ENCODE measurements around the gene GOLGA8M. TPM values are rescaled to one million over a fixed set of nuclear protein-coding genes. Genes with fewer than 3 reads are reported as not detected.
"Not testable (repeated sequence)": the region's sequence is repeated elsewhere in the genome, so short reads cannot be mapped to it uniquely, and the experiment has no call there.

Gene GOLGA8M
- total and polyA plus RNA-seq, 2 of the 13 experiments (the other 11 are each of a cell fraction or from before 2014, with no cell fraction given): 0.66 TPM; not detected in 1

DNA sequence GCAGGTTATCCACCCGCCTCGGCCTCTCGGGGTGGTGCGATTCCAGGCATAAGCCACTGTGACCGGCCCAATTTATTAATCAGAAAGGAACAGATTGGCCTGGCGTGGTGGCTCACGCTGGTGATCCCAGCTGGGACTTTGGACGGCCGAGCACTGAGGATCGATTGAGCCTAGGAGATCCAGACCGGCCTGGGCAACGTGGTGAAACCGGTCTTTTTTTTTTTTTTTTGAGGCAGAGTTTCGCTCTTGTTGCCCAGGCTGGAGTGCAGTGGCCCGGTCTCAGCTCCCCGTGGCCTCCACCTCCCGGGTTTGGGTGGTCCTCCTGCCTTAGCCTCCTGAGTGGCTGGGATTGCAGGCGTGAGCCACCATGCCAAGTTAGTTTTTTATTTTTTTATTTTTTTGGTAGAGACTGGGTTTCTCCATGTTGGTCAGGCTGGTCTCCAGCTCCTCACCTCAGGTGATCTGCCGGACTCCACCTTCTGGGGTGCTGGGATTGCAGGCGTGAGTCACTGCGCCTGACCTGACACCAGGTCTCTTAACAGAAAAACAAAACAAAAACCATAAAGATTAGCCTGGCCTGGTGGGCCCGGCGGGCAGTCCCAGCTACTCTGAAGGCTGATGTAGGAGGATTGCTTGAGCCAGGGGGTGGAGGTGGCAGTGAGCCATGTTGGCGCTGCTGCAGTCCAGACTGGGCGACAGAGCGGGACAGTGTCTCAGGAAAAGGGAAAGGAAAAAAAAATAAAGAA is 18.0 kb downstream of the GOLGA8M start:
- ATAC-seq: peak; percentile 98
- intact Hi-C loops (cut with micrococcal nuclease; ENCODE audit: unreplicated experiment); H3K4me1 ChIP-seq (ENCODE audit: insufficient read depth, low read length); H3K36me3 ChIP-seq (replicated peaks in 1 of 2; ENCODE audit: control insufficient read depth in 1 of 2, insufficient read depth in 2 of 2, low read length in 2 of 2); H3K9ac ChIP-seq (ENCODE audit: insufficient read depth, low read depth, low read length); H3K4me2 ChIP-seq (ENCODE audit: low read depth, low read length); H2AFZ ChIP-seq (ENCODE audit: low read length); POLR2A ChIA-PET; in situ Hi-C loops (cut with HindIII; ENCODE audit: extremely low pct_ligation_motif_present, low pct_unique_long_range_greater_than_20kb); H3K9me3 ChIP-seq (ENCODE audit: low read length); H3K27ac ChIP-seq (ENCODE audit: extremely low read length, insufficient read depth, low read length); H3K27me3 ChIP-seq (ENCODE audit: control insufficient read depth in 1 of 2, insufficient read depth in 2 of 2, low read length in 2 of 2); H3K4me3 ChIP-seq (replicated peaks in 1 of 3; ENCODE audit: insufficient read depth in 1 of 3, low read depth in 2 of 3, low read length in 3 of 3); CTCF ChIA-PET (ENCODE audit: low intra/inter-chr PET ratio, low total read pairs); BruUV-seq (replicated peaks); H4K20me1 ChIP-seq (ENCODE audit: insufficient read depth, low read length); FAIRE-seq; H3K79me2 ChIP-seq (ENCODE audit: insufficient read depth, low read length): not testable (repeated sequence)
- peak; percentile 52; the same call in 1 of the 2 replicates for TF ChIP-seq ZNF263 (CRISPR knock-in tag; IDR thresholded peaks at IDR 0.05)
- TF ChIP-seq ZMYM3 (CRISPR knock-in tag; IDR thresholded peaks at IDR 0.05): peak; percentile 52; the same call in 1 of the 2 replicates
- TF ChIP-seq, protein P1, sequence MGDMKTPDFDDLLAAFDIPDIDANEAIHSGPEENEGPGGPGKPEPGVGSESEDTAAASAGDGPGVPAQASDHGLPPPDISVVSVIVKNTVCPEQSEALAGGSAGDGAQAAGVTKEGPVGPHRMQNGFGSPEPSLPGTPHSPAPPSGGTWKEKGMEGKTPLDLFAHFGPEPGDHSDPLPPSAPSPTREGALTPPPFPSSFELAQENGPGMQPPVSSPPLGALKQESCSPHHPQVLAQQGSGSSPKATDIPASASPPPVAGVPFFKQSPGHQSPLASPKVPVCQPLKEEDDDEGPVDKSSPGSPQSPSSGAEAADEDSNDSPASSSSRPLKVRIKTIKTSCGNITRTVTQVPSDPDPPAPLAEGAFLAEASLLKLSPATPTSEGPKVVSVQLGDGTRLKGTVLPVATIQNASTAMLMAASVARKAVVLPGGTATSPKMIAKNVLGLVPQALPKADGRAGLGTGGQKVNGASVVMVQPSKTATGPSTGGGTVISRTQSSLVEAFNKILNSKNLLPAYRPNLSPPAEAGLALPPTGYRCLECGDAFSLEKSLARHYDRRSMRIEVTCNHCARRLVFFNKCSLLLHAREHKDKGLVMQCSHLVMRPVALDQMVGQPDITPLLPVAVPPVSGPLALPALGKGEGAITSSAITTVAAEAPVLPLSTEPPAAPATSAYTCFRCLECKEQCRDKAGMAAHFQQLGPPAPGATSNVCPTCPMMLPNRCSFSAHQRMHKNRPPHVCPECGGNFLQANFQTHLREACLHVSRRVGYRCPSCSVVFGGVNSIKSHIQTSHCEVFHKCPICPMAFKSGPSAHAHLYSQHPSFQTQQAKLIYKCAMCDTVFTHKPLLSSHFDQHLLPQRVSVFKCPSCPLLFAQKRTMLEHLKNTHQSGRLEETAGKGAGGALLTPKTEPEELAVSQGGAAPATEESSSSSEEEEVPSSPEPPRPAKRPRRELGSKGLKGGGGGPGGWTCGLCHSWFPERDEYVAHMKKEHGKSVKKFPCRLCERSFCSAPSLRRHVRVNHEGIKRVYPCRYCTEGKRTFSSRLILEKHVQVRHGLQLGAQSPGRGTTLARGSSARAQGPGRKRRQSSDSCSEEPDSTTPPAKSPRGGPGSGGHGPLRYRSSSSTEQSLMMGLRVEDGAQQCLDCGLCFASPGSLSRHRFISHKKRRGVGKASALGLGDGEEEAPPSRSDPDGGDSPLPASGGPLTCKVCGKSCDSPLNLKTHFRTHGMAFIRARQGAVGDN (CRISPR knock-in tag; IDR thresholded peaks at IDR 0.05): peak; percentile 45
- TF ChIP-seq, protein P2, sequence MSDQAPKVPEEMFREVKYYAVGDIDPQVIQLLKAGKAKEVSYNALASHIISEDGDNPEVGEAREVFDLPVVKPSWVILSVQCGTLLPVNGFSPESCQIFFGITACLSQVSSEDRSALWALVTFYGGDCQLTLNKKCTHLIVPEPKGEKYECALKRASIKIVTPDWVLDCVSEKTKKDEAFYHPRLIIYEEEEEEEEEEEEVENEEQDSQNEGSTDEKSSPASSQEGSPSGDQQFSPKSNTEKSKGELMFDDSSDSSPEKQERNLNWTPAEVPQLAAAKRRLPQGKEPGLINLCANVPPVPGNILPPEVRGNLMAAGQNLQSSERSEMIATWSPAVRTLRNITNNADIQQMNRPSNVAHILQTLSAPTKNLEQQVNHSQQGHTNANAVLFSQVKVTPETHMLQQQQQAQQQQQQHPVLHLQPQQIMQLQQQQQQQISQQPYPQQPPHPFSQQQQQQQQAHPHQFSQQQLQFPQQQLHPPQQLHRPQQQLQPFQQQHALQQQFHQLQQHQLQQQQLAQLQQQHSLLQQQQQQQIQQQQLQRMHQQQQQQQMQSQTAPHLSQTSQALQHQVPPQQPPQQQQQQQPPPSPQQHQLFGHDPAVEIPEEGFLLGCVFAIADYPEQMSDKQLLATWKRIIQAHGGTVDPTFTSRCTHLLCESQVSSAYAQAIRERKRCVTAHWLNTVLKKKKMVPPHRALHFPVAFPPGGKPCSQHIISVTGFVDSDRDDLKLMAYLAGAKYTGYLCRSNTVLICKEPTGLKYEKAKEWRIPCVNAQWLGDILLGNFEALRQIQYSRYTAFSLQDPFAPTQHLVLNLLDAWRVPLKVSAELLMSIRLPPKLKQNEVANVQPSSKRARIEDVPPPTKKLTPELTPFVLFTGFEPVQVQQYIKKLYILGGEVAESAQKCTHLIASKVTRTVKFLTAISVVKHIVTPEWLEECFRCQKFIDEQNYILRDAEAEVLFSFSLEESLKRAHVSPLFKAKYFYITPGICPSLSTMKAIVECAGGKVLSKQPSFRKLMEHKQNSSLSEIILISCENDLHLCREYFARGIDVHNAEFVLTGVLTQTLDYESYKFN (CRISPR knock-in tag; conservative IDR thresholded peaks at IDR 0.05): peak; percentile 42
- TF ChIP-seq, protein P3, sequence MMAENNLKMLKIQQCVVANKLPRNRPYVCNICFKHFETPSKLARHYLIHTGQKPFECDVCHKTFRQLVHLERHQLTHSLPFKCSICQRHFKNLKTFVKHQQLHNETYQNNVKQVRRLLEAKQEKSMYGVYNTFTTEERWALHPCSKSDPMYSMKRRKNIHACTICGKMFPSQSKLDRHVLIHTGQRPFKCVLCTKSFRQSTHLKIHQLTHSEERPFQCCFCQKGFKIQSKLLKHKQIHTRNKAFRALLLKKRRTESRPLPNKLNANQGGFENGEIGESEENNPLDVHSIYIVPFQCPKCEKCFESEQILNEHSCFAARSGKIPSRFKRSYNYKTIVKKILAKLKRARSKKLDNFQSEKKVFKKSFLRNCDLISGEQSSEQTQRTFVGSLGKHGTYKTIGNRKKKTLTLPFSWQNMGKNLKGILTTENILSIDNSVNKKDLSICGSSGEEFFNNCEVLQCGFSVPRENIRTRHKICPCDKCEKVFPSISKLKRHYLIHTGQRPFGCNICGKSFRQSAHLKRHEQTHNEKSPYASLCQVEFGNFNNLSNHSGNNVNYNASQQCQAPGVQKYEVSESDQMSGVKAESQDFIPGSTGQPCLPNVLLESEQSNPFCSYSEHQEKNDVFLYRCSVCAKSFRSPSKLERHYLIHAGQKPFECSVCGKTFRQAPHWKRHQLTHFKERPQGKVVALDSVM (CRISPR knock-in tag; IDR thresholded peaks at IDR 0.05): peak; percentile 88
- peak; percentile 52 for TF ChIP-seq HNF4A (CRISPR knock-in tag; IDR thresholded peaks at IDR 0.05)
- TF ChIP-seq SALL1 (CRISPR knock-in tag; IDR thresholded peaks at IDR 0.05): 0 out of 2 replicates have a peak, but pooled peaks have one; percentile 31
- peak; percentile 74 for TF ChIP-seq ONECUT2 (CRISPR knock-in tag; IDR thresholded peaks at IDR 0.05)
- TF ChIP-seq, protein P4, sequence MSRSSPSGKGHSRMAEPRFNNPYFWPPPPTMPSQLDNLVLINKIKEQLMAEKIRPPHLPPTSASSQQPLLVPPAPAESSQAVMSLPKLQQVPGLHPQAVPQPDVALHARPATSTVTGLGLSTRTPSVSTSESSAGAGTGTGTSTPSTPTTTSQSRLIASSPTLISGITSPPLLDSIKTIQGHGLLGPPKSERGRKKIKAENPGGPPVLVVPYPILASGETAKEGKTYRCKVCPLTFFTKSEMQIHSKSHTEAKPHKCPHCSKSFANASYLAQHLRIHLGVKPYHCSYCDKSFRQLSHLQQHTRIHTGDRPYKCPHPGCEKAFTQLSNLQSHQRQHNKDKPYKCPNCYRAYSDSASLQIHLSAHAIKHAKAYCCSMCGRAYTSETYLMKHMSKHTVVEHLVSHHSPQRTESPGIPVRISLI (CRISPR knock-in tag; IDR thresholded peaks at IDR 0.05; ENCODE audit: borderline replicate concordance): peak; percentile 74
- 53% methylated on average over 23 of the region's 26 CpGs for WGBS (ENCODE audit: low lambda C conversion rate)
- peak; percentile 4 for DNase-seq (ENCODE audit: low spot score)
